Keratinocyte (primary cell): ENCODE results near the gene IL1RAP.

Experiments
- CTCF ChIP-seq, 3 experiments: IDR thresholded peaks in 1 of 3; conservative IDR thresholded peaks in 1 of 3; optimal IDR thresholded peaks in 1 of 3; 2 replicates in 2 of 3; 3 replicates in 1 of 3; pipeline versions ENCODE3 to v1.5.1; 2011; ENCODE audit warnings: low read length in 3 of 3, mild to moderate bottlenecking in 3 of 3, moderate library complexity in 2 of 3, control low read depth in 1 of 3, inconsistent platforms in 1 of 3; ENCODE audit not compliant: insufficient read depth in 2 of 3; ENCODE audit errors: extremely low read depth in 1 of 3
- EZH2 ChIP-seq: IDR thresholded peaks from one replicate; pipeline ENCODE4 v1.6.1; 2012; ENCODE audit warnings: inconsistent platforms, mild to moderate bottlenecking, low read length, moderate library complexity

GRCh38 chr3:190684776-190685175 lies 170.9 kb downstream of the IL1RAP start:
- TF ChIP-seq CTCF (optimal IDR thresholded peaks at IDR 0.05 in 1 of 3, IDR thresholded peaks at IDR 0.05 in 1 of 3, conservative IDR thresholded peaks at IDR 0.05 in 1 of 3; ENCODE audit: extremely low read depth in 1 of 3, insufficient read depth in 2 of 3, low read length in 3 of 3) (no peak), EZH2 (no peak)
